ENCODE data around the gene KCNC1. TPM values are rescaled to one million over a fixed set of nuclear protein-coding genes. Genes with fewer than 3 reads are reported as not detected.

The KCNC1 gene
- total RNA-seq, 3 donors from 2014 or later = 0.29 to 0.66 (median 0.34) TPM

DNA sequence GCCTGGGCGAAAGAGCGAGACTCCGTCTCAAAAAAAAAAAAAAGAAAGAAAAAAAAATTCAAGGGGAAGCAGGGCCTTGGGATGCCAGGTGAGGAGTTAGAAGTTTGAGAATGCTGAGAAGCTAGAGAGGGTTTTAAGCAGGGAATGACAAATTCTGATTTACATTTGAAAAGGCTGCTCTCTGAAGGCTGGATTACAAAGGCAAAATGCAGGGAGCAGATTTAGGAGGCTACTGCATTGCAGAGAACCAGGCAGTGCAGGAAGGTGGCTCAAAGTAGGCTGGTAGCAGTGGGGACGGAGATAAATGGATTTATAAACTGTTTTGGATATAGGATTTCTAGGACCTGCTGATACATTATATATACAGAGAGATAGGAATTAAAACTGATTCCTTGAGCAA, 66.6 kb downstream of the KCNC1 start:
- H3K36me3 ChIP-seq (ENCODE audit: low read depth) = no peaks in the 10 kb centered on the region
- no peak for DNase-seq
- no peak overlapping the region for H3K4me3 ChIP-seq
- TF ChIP-seq, protein P1, sequence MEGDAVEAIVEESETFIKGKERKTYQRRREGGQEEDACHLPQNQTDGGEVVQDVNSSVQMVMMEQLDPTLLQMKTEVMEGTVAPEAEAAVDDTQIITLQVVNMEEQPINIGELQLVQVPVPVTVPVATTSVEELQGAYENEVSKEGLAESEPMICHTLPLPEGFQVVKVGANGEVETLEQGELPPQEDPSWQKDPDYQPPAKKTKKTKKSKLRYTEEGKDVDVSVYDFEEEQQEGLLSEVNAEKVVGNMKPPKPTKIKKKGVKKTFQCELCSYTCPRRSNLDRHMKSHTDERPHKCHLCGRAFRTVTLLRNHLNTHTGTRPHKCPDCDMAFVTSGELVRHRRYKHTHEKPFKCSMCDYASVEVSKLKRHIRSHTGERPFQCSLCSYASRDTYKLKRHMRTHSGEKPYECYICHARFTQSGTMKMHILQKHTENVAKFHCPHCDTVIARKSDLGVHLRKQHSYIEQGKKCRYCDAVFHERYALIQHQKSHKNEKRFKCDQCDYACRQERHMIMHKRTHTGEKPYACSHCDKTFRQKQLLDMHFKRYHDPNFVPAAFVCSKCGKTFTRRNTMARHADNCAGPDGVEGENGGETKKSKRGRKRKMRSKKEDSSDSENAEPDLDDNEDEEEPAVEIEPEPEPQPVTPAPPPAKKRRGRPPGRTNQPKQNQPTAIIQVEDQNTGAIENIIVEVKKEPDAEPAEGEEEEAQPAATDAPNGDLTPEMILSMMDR (IDR thresholded peaks at IDR 0.05) = no peak
- ATAC-seq = no peak
- no peaks in the 10 kb centered on the region for H3K9me3 ChIP-seq
- H3K4me1 ChIP-seq (ENCODE audit: low read depth) = no peaks in the 10 kb centered on the region
- intact Hi-C loops (cut with DNase I, micrococcal nuclease) = no loop called here

DNA sequence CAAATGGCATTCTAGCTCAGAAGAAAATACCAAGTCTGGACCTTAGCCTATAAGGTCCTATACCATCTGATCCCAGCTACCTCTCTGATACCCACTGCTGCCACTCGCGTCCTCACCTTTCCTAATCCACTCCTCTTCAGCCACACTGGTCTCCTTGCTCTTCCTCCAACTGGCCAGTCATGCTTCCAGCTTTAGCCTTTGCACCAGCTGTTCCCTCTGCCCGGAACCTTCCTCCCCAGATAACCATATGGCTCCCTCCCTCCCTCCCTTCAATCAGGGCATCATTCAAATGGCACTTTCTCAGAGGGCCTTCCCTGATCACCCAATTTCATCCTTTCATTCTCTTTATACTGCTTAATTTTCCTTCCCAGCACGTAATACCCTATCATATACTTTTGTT, 67.9 kb downstream of the KCNC1 start:
- TF ChIP-seq, protein P1 (IDR thresholded peaks at IDR 0.05) = no peak
- ATAC-seq = no peak
- Histone ChIP-seq H3K36me3 (ENCODE audit: low read depth) (no peaks in the 10 kb centered on the region), H3K4me1 (ENCODE audit: low read depth) (no peaks in the 10 kb centered on the region), H3K9me3 (no peaks in the 10 kb centered on the region), H3K4me3 (no peak overlapping the region)
- intact Hi-C loops (cut with DNase I, micrococcal nuclease) = no loop called here
- DNase-seq = no peak

DNA sequence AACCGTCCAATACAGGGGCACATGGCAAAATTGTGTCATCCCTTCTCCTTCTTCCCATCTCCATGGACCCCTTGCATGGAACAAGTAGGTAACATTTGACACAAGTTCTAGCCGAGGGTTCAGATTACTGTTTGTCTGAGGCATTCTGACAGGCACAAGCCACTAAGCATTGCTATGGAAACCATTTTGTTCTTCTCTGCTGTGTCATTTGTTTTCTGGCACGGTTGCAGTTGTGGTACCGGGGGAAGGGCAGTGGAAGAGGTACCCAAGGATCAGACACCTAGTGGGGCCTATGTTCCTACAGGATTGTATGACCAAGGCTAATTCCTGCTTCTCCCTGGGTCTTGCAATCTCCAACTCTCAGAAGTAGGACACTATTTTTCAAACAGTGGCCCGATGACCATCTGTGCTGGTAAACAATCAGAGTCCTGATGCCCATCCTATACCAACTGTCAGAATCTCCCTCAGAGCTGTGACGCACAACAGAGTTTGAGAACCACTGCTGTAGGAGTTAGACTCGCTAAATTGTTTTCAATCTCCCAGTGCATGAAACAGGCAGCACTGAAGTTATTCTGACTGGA, 69.3 kb downstream of the KCNC1 start:
- intact Hi-C loops (cut with DNase I, micrococcal nuclease) = no loop called here
- no peaks in the 10 kb centered on the region for H3K4me1 ChIP-seq (ENCODE audit: low read depth)
- TF ChIP-seq, protein P1 (IDR thresholded peaks at IDR 0.05) = no peak
- DNase-seq = no peak
- no peak for ATAC-seq
- no peaks in the 10 kb centered on the region for H3K9me3 ChIP-seq
- H3K4me3 ChIP-seq = no peak overlapping the region
- H3K36me3 ChIP-seq (ENCODE audit: low read depth) = no peaks in the 10 kb centered on the region

DNA sequence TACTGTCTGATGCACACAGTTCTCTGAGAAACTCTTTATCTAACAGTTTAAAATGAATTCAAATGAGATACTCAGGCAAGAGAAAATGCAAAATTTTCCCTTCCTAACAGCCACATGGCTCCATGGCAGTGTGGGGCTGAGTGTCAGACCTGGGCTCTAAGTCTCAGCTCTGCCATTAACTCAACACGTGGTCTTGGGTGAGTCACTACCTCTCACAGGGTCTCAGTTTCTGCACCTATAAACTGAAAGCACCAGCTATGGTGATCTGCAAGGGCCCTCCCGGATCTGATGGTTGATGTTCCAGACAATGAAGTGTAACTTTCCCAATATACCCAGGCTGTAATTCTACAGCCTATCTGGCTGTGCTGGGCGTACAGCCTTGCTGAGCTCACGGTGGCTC, 70.5 kb downstream of the KCNC1 start:
- Histone ChIP-seq H3K4me3 (no peak overlapping the region), H3K36me3 (ENCODE audit: low read depth) (no peaks in the 10 kb centered on the region), H3K9me3 (no peaks in the 10 kb centered on the region), H3K4me1 (ENCODE audit: low read depth) (no peaks in the 10 kb centered on the region)
- no peak for DNase-seq
- no peak for ATAC-seq
- TF ChIP-seq, protein P1 (IDR thresholded peaks at IDR 0.05) = no peak
- intact Hi-C loops (cut with DNase I, micrococcal nuclease) = no loop called here

DNA sequence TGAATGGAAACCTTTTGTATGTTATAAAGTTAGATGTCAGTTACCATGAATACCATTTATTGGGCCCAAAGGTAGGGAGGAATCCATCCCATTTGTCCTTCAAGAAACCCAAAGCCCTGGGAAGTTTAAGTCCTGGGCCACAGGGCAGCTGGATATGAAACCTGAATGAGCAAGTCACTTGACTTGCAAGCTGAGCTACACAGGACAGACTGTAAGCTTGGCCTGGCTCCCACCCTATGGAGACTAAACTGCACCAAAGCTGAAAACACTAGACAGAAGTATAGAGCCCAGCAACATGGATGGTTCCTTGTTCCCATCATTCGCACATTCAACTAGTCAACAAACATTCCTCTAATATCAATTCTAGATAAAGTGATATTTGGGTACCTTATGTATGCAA, 71.3 kb downstream of the KCNC1 start:
- Histone ChIP-seq H3K36me3 (ENCODE audit: low read depth) (no peaks in the 10 kb centered on the region), H3K4me3 (no peak overlapping the region), H3K4me1 (ENCODE audit: low read depth) (no peaks in the 10 kb centered on the region), H3K9me3 (no peaks in the 10 kb centered on the region)
- TF ChIP-seq, protein P1 (IDR thresholded peaks at IDR 0.05) = no peak
- no peak for DNase-seq
- ATAC-seq = no peak
- intact Hi-C loops (cut with DNase I, micrococcal nuclease) = no loop called here

DNA sequence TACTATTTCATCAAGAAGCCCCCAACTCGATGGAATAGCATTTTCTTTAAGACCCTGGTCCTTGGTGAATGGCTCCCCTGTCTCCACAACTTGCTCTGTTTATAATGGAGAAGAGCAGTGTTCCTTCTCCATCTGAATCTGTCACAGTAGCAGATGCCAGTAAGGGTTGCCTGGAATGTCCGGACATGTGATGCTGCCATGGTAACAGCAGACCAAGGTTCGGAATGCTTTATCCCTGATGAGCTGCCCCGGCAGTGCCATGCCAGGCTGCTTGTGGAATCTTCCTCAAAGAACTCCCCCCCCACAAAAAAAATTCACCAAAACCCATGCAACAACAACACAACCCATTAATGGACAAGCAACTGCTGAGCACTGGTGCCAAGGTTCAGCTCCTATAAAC, 72.5 kb downstream of the KCNC1 start:
- Histone ChIP-seq H3K36me3 (ENCODE audit: low read depth) (no peaks in the 10 kb centered on the region), H3K4me1 (ENCODE audit: low read depth) (peaks cover 1% of the 10 kb centered on the region), H3K4me3 (no peak overlapping the region), H3K9me3 (no peaks in the 10 kb centered on the region)
- intact Hi-C loops (cut with DNase I, micrococcal nuclease) = no loop called here
- no peak for DNase-seq
- ATAC-seq = no peak
- TF ChIP-seq, protein P1 (IDR thresholded peaks at IDR 0.05) = no peak
